ENCODE data around the gene TREML2.

GRCh38 chr6:41228616-41229015 lies 27.7 kb upstream of the TREML2 start:
- no peak for TF ChIP-seq CTCF (IDR thresholded peaks at IDR 0.05; ENCODE audit: low read length)
- TF ChIP-seq EZH2 (IDR thresholded peaks at IDR 0.05; ENCODE audit: borderline replicate concordance, low read length), result no peak
